ENCODE results near the gene CSTF3.
"Not testable (repeated sequence)": the region's sequence is repeated elsewhere in the genome, so short reads cannot be mapped to it uniquely, and the experiment has no call there.

Gene CSTF3

DNA sequence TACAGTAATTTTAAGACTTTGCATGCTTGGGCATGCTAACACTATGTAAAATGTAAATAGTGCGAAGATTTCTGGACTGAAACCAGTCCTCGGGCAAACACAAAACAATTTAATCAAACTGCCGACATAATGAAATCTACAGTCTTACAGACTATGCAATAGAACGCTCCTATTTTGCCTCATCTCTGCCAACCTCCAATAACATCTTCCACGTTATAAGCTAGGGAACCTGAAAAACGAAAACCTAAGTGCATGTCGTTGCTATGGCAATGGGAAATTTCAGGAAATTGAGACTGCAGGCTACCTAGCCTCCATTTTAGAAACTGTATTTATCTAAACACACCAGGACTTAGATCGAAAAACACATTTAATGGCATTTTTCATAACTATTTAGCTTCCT lies 1.1 kb downstream of the CSTF3 start:
- DNase-seq: no peak

GRCh38 chr11:33159378-33159867 lies 1.9 kb downstream of the CSTF3 start:
- DNase-seq: not testable (repeated sequence)

DNA sequence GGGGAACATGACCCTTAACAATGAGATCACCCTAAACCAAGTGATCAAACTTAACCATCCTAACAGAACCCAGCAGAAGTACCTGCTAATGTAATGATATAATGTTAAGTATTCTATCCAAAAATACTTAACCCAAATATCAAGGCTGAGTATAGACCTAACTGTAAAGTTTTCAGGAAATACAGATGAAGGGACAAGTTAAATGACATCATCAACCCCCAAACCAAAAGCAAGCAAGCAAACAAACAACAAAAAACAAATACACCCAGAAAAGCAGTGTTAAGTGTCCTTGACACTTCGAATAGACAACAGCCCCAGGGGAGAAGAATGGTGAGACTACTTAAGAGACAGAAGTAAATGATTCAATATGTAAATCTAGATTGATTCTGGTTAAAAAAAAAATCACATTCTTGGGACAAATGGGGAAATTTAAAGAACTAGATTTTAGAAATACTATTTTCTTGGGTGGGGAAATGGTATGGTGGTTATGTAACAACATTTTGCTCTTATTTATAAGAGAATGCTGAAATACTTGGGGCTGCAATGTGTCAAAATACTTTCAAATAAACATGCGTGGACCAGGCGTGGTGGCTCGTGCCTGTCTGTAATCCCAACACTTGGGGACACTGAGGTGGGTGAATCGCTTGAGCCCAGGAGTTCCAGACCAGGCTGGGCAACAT lies 2.5 kb downstream of the CSTF3 start:
- DNase-seq: no peak

GRCh38 chr11:33157103-33158027 lies 3.9 kb downstream of the CSTF3 start:
- no peak for DNase-seq

- DNase-seq: no peak
Observed at GRCh38 chr11:33151399-33151798, 9.9 kb downstream of the CSTF3 start.

- DNase-seq: no peak
Observed at GRCh38 chr11:33147559-33147958, 13.7 kb downstream of the CSTF3 start.

- no peak for DNase-seq
Observed at GRCh38 chr11:33135768-33136443, 25.4 kb downstream of the CSTF3 start.

- no peak for DNase-seq
Observed at GRCh38 chr11:33135216-33135615, 26.1 kb downstream of the CSTF3 start.

- DNase-seq: no peak
Observed at GRCh38 chr11:33134276-33134675, 27.0 kb downstream of the CSTF3 start.

- no peak for DNase-seq
Observed at GRCh38 chr11:33133761-33134160, 27.5 kb downstream of the CSTF3 start.

DNA sequence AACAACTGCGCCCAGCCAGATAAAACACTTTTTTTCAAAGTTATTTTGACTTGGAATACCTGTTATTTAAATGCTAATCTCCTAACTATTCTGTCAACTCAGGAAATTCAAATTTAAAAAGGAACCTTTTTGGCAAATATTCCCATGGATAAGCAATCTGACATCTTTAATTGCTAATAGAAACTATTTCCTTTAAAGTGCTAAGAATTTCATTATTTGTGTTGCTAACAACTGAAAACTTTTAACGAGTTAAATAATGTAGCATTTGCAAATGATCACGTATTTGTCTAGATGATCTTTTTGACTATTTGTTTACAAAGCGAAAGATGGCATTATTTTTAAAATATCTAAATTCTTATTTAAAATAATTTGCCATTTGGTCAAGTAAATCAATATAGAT lies 28.8 kb downstream of the CSTF3 start:
- no peak for DNase-seq

GRCh38 chr11:33128739-33129138 lies 32.5 kb downstream of the CSTF3 start:
- DNase-seq: no peak

- DNase-seq: no peak
Observed at GRCh38 chr11:33125611-33126010, 35.7 kb downstream of the CSTF3 start.

- no peak for DNase-seq
Observed at GRCh38 chr11:33125025-33125424, 36.3 kb downstream of the CSTF3 start.

GRCh38 chr11:33122696-33123095 lies 38.6 kb downstream of the CSTF3 start:
- not testable (repeated sequence) for DNase-seq

- no peak for DNase-seq
Observed at GRCh38 chr11:33116535-33116934, 44.7 kb downstream of the CSTF3 start.

- no peak for DNase-seq
Observed at GRCh38 chr11:33110083-33110482, 51.2 kb downstream of the CSTF3 start.

- no peak for DNase-seq
Observed at GRCh38 chr11:33109294-33109895, 51.9 kb downstream of the CSTF3 start.

DNA sequence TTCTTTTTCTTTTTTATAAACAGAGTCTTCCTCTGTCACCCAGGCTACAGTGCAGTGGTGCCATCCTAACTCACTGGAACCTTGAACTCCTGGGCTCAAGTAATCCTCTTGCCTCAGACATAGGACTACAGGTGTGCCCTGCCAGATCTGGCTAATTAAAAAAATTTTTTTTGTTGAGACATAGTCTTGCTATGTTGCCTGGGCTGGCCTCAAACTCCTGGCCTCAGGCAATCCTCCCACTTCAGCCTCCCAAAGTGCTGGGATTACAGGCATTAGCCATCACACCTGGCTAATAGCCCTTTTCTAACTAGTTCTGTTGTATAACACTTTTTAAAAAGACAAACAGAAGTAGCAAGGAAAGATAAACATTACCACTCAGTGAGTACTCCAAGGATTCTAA lies 57.4 kb downstream of the CSTF3 start:
- no peak for DNase-seq

DNA sequence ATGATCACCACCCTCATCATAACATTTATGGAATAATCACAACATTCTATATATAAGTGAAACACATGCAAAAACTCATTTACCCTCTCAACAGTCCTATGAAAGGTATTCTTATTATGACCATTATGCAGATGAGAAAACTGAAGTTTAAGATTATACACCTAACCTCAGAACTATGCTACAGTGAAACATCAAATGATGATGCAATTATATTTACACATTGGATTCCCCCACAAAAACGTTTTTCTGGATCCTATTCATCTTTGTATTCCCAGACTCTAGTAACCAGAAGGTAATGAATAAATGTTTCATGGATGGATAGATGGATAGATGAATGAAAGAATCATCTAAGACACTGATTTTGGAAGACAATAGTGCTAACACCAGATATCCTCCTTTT lies 67.1 kb downstream of the CSTF3 start:
- DNase-seq: no peak

DNA sequence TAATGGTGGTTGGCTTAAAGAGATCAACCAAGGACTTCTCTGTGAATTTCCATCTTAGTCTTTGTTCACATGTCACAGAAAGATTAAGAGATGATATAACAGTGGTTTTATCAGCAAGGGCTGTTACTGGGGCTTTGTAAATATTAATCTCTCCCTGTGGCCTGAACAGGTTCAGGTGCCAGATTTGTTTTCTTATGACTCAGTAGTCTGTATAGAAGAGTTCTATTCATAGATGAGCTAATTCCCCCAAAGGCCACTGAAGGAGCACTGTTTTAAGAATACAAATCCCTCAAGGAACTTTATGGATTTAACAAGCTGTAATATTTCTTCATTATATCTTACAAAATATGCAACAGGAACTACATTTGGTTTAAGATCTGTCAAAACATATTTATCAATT lies 71.5 kb downstream of the CSTF3 start:
- no peak for DNase-seq

DNA sequence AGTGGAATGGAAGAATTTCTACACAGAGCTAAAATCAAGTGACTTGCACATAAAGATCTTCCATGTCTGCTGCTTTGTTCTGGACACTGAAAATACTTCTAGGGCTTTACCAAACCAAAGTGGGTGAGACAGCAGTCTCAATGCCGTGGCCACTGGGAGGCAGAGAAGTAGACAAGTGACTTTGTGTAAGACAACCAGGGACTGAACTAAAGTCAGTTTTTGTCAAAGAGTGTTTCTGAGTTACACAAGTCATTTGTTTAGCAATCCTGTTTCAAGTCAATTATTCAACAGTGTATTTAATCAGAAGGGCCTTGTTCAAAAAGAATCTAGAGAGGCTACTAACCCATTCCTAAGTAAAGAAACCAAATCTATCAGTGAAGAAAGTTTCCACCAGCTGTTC lies 75.3 kb downstream of the CSTF3 start:
- no peak for DNase-seq

GRCh38 chr11:33083918-33084317 lies 77.4 kb downstream of the CSTF3 start:
- no peak for DNase-seq
